Stromal cell of bone marrow (primary cell): ENCODE results near the gene TRMT10B.
"Not testable (repeated sequence)": the region's sequence is repeated elsewhere in the genome, so short reads cannot be mapped to it uniquely, and the experiment has no call there.

ENCODE experiments used
- DNase-seq: peaks from one replicate; pipeline ENCODE4 v3.0.0-alpha.2; 2012; ENCODE audit warnings: low read depth

TRMT10B gene

DNA sequence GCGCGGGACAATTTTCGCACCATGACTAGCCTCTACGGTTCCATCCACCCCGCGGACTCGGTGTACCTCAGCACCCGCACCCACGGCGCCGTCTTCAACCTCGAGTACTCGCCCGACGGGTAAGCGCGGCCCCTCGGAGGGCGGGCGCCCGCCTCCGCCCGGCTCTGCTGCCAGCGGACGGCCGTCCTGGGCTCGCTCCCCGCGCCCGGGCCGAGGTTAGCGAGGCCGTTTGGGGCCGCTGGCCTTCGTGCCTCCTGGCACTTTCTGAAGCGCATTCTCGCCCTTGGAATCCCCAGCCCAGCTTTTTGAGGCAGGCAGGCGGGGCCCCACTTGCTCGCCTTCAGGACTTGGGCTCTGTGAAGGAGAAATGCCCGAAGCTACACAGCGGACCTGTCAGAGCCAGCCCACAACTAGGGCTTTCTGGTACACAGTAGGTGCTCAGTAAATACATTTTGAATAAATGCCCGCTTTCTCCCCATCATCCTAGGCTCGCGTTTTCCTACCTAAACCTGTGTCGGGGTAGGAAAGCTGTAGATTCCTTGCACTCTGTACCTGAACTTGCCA is 47.8 kb downstream of the TRMT10B start:
- DNase-seq, result no peak

DNA sequence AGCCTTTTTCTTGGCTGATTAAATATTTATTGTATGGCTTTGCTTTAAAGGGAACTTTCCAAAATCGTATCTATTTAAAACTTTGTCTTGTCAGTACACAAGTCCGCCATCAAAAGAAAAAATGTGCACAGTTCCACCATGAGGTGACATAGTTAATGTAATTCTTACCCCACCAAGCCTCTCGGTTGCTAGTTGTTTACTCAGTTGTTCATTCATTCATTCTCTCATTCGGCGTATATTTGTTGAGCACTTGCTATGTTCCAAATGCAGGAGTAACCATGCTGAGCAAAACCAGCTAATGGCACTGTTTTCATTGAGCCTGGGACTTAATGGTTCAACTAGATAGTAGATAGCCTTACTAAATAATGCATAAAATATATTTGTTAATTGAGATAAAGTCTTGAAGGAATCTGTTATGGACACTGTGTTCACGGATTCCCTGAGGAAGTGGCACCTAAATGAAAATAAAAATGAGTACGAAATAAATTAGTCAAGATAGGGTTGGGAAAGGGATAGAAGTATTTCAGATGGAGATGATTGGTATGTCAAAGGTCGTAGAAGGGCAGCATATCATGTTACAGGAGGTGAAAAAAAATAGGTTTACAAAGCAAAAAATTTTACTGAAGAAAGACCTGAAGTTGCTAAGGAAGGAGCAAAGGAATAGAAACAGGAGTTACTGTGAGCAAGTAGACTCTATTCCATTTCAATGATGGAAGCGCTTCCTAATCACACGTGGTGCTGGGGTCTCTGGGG is 48.5 kb downstream of the TRMT10B start:
- DNase-seq, result no peak

DNA sequence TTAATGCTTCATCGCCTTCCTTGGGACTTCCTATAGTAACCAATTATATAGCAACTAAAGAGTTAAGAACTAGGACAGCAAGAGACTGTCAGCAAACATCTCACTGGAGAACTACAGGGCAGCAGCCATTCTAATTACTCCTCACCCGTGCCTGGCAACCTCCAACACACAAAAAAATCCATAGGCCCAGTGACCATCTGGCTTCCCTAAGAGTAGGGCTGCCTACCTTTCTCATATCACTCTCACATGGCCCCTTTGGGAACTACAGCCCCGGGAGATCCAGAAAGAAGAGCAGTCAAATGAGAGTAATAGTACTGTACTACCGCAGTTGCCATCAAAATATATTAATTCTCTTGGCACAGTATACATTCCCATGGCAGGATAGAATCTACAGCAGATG is 52.7 kb downstream of the TRMT10B start:
- no peak for DNase-seq

DNA sequence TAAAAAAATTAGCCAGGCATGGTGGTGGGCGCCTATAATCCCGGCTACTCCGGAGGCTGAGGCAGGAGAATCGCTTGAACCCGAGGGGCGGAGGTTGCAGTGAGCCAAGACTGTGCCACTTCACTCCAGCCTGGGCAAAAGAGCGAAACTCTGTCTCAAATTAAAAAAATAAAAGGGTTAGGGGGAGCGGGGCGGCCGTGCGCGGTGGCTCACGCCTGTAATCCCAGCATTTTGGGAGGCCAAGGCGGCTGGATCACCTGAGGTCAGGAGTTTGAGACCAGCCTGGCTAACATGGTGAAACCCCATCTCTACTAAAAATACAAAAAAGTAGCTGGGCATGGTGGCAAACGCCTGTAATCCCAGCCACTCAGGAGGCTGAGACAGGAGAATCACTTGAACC is 56.1 kb downstream of the TRMT10B start:
- DNase-seq, result not testable (repeated sequence)

DNA sequence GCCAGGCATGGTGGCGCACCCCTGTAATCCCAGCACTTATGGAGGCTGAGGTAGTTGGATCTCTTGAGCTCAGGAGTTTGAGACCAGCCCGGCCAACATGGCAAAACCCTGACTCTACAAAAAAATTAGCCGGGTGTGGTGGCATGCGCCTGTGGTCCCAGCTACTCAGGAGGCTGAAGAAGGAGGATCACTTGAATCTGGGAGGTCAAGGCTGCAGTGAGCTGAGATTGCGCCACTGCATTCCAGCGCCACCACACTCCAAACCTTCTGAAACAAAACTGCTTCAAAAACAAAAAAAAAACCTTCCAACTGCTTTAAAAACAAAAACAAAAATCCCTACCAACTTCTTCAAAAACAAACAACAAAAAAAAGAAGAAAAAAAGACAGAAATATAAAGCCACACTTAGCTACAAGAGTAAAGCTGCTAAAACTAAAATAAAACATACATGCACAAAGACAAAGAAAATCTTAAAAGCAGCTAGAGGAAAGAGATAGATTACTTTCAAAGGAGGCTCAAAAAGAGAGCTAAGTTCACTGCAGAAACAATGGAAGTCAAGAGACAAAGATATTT is 58.4 kb downstream of the TRMT10B start:
- no peak for DNase-seq

DNA sequence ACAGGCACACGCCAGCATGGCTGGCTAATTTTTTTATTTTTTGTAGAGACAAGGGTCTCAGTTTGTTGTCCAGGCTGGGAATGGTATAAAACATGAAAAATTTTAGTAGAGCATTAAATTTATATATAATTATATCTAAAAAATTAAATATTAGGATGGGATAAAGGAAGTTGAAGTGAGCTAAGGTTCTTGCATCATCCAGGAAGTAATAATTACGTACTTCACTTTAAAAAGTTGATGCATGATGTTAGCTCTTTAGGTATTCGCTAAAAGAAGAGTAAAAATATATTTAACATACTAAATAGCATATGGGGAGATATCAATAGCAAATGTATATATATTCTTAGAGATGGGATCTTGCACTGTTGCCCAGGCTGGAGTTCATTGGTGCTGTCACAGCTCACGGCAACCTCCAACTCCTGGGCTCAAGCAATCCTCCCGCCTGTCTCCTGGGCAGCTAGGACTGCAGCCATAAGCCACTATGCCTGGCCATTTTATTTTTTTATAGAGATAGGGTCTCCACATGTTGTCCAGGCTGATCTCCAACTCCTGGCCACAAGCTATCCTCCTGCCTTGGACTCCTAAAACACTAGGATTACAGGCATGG is 59.3 kb downstream of the TRMT10B start:
- DNase-seq, result no peak

DNA sequence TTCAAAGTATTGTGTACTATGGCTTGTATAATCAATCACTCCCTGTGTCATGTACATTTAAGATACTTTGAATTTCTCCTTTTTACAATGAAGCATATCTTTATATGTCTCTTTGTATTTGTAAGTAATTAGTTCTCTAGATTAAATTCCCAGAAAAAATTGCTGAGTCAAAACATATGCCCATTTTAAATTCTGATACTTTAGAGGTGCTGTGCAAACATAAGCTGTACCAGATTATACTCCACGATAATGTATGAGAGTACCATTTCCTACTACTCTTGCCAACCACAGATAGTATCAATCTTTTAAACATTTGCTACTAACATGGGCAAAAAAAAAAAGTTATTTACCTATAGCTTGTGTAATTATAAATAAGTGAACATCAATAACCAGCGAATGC is 65.2 kb downstream of the TRMT10B start:
- no peak for DNase-seq

DNA sequence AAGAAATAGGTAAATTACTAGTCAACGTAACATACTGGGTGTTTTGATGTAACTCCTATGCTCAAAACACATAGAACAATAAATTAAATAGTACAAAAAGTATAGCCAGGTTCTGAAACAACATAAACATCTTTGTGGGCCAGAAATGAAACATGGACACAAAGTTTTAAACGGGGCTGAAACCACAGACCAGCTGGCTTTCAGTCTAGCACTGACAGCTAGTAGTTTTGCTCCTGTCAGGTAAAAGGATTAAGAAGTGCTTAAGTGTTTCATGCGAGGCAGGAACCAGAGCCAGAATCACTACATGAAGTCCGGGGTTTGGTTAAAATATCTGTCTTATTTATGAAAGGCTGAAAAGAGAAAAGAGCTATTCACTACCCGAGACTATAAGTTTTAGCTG is 66.5 kb downstream of the TRMT10B start:
- DNase-seq, result no peak

DNA sequence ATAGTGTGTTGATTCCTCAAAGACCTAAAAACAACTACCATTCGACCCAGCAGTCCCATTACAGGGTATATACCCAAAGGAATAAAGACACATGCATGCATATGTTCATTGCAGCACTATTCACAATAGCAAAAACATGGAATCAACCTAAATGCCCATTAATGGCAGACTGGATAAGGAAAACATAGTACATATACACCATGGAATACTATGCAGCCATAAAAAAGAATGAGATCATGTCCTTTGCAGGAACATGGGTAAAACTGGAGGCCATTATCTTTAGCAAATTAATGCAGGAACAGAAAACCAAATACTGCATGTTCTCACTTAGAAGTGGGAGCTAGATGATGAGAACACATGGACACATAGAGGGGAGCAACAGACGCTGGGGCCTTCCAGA is 71.6 kb downstream of the TRMT10B start:
- not testable (repeated sequence) for DNase-seq

DNA sequence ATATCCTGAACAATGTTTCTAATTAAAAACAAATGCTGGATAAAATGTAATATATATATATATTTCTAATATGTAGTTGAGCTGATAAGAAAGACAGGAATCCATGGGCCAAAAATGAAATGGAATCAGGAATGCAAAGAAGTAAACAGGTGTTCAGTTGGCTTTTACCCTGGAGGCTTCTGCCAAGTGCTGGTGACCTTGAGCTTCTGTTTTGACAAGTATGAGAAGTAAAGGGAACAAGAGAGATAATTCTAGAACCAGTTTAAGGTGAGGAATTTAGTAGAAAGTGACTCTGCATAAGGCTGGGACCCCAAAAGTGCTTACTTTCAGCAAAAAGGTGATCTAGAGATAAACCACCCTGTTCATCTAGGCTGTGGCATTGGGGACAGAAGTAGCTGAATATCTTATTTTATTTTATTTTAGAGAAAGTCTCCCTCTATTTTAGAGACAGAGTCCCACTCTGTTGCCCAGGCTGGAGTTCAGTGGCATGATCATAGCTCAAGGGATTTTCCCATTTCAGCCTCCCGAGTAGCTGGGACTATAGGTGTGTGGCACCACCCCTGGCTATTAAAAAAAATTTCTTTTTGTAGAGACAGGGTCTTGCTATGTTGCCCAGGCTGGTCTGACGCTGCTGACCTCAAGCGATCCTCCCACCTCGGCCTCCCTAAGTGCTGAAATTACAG is 74.0 kb downstream of the TRMT10B start:
- DNase-seq, result no peak
